Stimulated activated CD8-positive, alpha-beta memory T cell treated with anti-CD3 and anti-CD28 coated beads, Interleukin-4, amount 100 ng/mL, for 4 hours (primary cell): ENCODE results near the gene PPP1R26.
"Not testable (repeated sequence)": the region's sequence is repeated elsewhere in the genome, so short reads cannot be mapped to it uniquely, and the experiment has no call there.

ENCODE experiments used
- DNase-seq, 2 donors: peaks; one replicate each; pipeline ENCODE4 v3.0.0-alpha.2; 2020; ENCODE audit warnings: low read depth in 2 of 2, low spot score in 1 of 2

PPP1R26 gene

GRCh38 chr9:135503371-135504261 lies 24.0 kb downstream of the PPP1R26 start:
- no peak for DNase-seq

GRCh38 chr9:135504262-135505243 lies 25.0 kb downstream of the PPP1R26 start:
- peak in 1 of 2 donors; percentile 15 for DNase-seq

- DNase-seq, result no peak
Observed at GRCh38 chr9:135505406-135506187, 26.0 kb downstream of the PPP1R26 start.

GRCh38 chr9:135506327-135507103 lies 26.9 kb downstream of the PPP1R26 start:
- DNase-seq, result no peak

- DNase-seq, result no peak
Observed at GRCh38 chr9:135507104-135508035, 27.8 kb downstream of the PPP1R26 start.

- DNase-seq, result no peak
Observed at GRCh38 chr9:135508211-135508820, 28.7 kb downstream of the PPP1R26 start.

GRCh38 chr9:135509458-135509857 lies 29.9 kb downstream of the PPP1R26 start:
- DNase-seq, result no peak

- DNase-seq, result no peak
Observed at GRCh38 chr9:135512241-135512603, 32.6 kb downstream of the PPP1R26 start.

- no peak for DNase-seq
Observed at GRCh38 chr9:135512904-135513303, 33.3 kb downstream of the PPP1R26 start.

- DNase-seq, result no peak
Observed at GRCh38 chr9:135513351-135513846, 33.8 kb downstream of the PPP1R26 start.

- not testable (repeated sequence) for DNase-seq
Observed at GRCh38 chr9:135513906-135514305, 34.3 kb downstream of the PPP1R26 start.

- DNase-seq, result no peak
Observed at GRCh38 chr9:135514342-135515082, 34.9 kb downstream of the PPP1R26 start.

- no peak for DNase-seq
Observed at GRCh38 chr9:135515083-135515951, 35.7 kb downstream of the PPP1R26 start.

- DNase-seq, result no peak
Observed at GRCh38 chr9:135516132-135516860, 36.7 kb downstream of the PPP1R26 start.

GRCh38 chr9:135517407-135517822 lies 37.8 kb downstream of the PPP1R26 start:
- DNase-seq, result no peak
